HUES6 (cell line): ENCODE measurements around the gene IDI2.

ENCODE experiments used
- H3K27ac ChIP-seq: 2 replicates; pipeline ENCODE4 v1.7.0; 2013; ENCODE audit warnings: low read depth, mild to moderate bottlenecking, low read length, inconsistent platforms
- H3K27me3 ChIP-seq: 2 replicates; pipeline ENCODE4 v1.6.1; 2013; ENCODE audit warnings: low read length; ENCODE audit not compliant: control insufficient read depth, insufficient read depth
- H3K36me3 ChIP-seq: 2 replicates; pipeline ENCODE4 v1.6.1; 2013; ENCODE audit warnings: low read length; ENCODE audit not compliant: control insufficient read depth, insufficient read depth
- H3K4me1 ChIP-seq: 2 replicates; pipeline ENCODE4 v1.6.1; 2013; ENCODE audit warnings: low read length; ENCODE audit not compliant: control insufficient read depth, insufficient read depth
- H3K4me3 ChIP-seq: 2 replicates; pipeline ENCODE4 v1.5.1; 2013; ENCODE audit warnings: low read depth, low read length
- H3K9ac ChIP-seq: one replicate; pipeline ENCODE4 v1.6.1; 2013; ENCODE audit warnings: mild to moderate bottlenecking, low read length
- H3K9me3 ChIP-seq: 2 replicates; pipeline ENCODE4 v1.6.1; 2013; ENCODE audit warnings: low read depth, low read length; ENCODE audit not compliant: control insufficient read depth, insufficient read depth

The IDI2 gene

DNA sequence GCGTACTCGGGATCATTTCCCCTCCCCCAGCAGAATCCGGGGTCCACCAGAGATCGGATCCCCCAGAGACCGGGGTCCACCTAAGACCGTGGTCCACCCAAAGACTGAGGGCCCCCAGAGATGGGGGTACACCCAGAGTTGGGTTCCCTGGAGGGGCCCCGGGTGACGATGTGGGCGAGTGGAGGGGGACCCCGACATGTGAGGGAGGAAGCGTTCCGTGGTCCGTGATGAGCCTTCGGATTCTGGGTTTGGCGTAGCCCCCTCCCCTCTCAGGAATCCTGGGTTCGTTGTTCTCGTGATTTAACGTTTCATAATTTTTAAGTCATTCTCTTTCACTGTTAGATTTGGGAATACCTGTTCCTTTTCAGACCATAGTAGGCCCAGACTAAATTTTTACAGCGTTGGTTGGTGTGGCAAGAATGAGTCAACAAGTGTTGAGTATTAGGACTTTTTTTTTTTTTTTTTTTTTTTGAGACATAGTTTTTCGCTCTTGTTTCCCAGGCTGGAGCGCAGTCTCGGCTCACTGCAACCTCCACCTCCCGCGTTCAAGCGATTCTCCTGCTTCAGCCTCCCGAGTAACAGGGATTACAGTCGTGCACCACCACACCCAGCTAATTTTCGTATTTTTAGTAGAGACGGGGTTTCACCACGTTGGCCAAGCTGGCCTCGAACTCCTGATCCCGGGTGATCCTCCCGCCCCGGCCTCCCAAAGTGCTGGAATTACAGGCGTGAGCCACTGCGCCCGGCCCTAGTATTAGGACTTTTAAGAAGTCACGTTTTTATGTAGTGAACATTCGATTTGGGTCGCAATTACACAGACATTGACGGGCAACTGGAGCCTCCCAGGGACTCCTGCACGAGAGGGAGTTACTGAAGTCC lies 36.8 kb downstream of the IDI2 start:
- no peaks in the 10 kb centered on the region for H3K9me3 ChIP-seq
- H3K4me1 ChIP-seq = peaks cover 16% of the 10 kb centered on the region
- peaks cover 33% of the 10 kb centered on the region for H3K36me3 ChIP-seq
- peak overlapping the region; percentile 99 for H3K27ac ChIP-seq
- no peaks in the 10 kb centered on the region for H3K27me3 ChIP-seq
- H3K4me3 ChIP-seq = peak overlapping the region; percentile 99
- peak overlapping the region; percentile 99 for H3K9ac ChIP-seq

GRCh38 chr10:987870-988666 lies 37.6 kb downstream of the IDI2 start, which contains the start of gene GTPBP4:
Gene GTPBP4, plus strand, starts transcription at chr10:988434. Its CDS starts 46 bp downstream, at chr10:988480.
- peak within 1 kb of the TSS; percentile 99 for H3K4me3 ChIP-seq
- H3K27ac ChIP-seq = peak within 1 kb of the TSS; percentile 99
- H3K4me1 ChIP-seq = peaks cover 16% of the 10 kb centered on the region

GRCh38 chr10:987620-987869 lies 38.1 kb downstream of the IDI2 start:
- H3K36me3 ChIP-seq = peaks cover 21% of the 10 kb centered on the region
- H3K9me3 ChIP-seq = peaks cover 2% of the 10 kb centered on the region; the same call in 1 of the 2 replicates
- H3K4me1 ChIP-seq = peaks cover 16% of the 10 kb centered on the region
- H3K27ac ChIP-seq = peak overlapping the region; percentile 99
- peak overlapping the region; percentile 99 for H3K4me3 ChIP-seq
- no peaks in the 10 kb centered on the region for H3K27me3 ChIP-seq
- peak overlapping the region; percentile 99 for H3K9ac ChIP-seq

More at GRCh38 chr10:987870-988666, 37.6 kb downstream of the IDI2 start, which contains the start of gene GTPBP4:
- peaks cover 26% of the 10 kb centered on the region for H3K36me3 ChIP-seq
- H3K27me3 ChIP-seq = no peaks in the 10 kb centered on the region
- peaks cover 2% of the 10 kb centered on the region; the same call in 1 of the 2 replicates for H3K9me3 ChIP-seq
- peak within 1 kb of the TSS; percentile 99 for H3K9ac ChIP-seq

DNA sequence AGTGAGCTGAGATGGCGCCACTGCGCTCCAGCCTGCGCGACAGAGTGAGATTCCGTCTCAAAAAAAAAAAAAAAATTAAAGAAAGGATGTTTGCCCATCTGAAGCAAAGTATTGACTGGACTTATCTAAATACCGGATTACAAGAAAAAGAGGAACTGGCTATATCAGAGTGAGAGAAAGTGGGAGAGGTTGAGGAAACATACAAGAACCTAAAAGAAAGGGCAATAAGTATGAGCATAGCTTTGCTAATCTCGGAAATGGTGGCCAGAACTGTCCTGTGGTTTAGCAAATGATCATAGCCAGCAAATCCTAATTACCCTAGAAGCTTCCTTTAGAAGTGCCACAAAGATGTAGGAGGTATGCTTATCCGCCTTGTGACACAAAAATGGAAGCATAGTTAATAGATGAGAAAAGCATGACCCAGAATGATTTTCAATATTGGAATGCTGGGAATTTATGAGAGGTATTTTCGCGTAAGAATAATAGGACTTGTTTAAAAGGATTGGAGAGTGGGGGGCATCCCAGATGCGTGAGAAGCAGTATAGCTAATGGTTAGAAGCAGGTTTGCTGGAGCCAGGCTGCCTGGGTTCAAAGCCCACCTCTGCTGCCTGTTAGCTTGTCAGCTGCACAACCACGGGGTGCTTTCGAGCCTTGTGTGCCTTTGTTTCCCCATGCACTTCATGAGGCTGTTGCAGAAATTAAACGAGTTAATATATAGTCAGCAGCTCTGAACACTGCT lies 38.6 kb downstream of the IDI2 start:
- peak overlapping the region; percentile 99 for H3K4me3 ChIP-seq

GRCh38 chr10:986137-986825 lies 39.4 kb downstream of the IDI2 start:
- no peaks in the 10 kb centered on the region for H3K27me3 ChIP-seq
- H3K4me1 ChIP-seq = peaks cover 16% of the 10 kb centered on the region
- peaks cover 17% of the 10 kb centered on the region for H3K36me3 ChIP-seq
- peaks cover 6% of the 10 kb centered on the region; the same call in 1 of the 2 replicates for H3K9me3 ChIP-seq
- no peak overlapping the region for H3K4me3 ChIP-seq
- H3K27ac ChIP-seq = no peak overlapping the region
- no peak overlapping the region for H3K9ac ChIP-seq

More for the DNA sequence above, 38.6 kb downstream of the IDI2 start:
- Histone ChIP-seq H3K27ac (peak overlapping the region; percentile 99; the same call in 1 of the 2 replicates), H3K4me1 (peaks cover 16% of the 10 kb centered on the region), H3K27me3 (no peaks in the 10 kb centered on the region), H3K9me3 (peaks cover 2% of the 10 kb centered on the region; the same call in 1 of the 2 replicates), H3K36me3 (peaks cover 17% of the 10 kb centered on the region), H3K9ac (peak overlapping the region; percentile 99)

GRCh38 chr10:985361-985760 lies 40.3 kb downstream of the IDI2 start:
- peaks cover 16% of the 10 kb centered on the region for H3K4me1 ChIP-seq
- no peaks in the 10 kb centered on the region for H3K27me3 ChIP-seq
- H3K27ac ChIP-seq = no peak overlapping the region
- peaks cover 14% of the 10 kb centered on the region for H3K9me3 ChIP-seq
- peaks cover 10% of the 10 kb centered on the region; the same call in 1 of the 2 replicates for H3K36me3 ChIP-seq
- H3K4me3 ChIP-seq = no peak overlapping the region
- H3K9ac ChIP-seq = no peak overlapping the region

DNA sequence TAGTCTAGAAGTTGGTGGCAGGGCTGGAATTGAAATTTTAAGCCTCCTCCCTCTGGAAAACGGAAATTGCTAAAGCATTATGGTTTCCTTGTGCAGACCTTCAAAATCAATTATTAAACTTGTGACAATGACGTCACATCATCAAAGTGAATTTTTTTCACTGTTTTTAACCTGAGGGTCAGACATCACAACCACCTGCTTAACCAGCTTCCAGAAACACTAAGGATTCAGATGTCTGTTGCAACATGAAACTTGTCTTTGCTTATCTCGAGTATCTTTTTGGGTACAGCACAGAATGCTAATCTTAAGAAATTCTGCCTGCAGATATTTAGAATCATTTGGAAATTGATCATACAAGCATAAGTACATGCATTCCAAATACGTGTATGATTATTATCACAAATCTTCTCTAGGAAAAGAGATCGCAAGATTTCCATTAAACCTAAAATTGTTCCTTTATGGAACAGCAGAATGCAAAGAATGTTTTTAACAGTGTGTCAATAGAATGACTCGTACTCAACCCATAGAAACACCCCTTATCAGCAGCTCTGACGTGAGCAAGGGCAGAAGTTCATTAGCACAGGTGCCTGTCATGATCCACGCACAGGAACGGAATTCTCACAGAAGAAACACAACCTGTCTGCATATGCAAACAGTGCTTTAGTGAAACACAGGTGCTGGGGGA lies 41.5 kb downstream of the IDI2 start:
- H3K36me3 ChIP-seq = peaks cover 2% of the 10 kb centered on the region; the same call in 1 of the 2 replicates

GRCh38 chr10:983401-983800 lies 42.3 kb downstream of the IDI2 start:
- H3K4me1 ChIP-seq = peaks cover 5% of the 10 kb centered on the region
- no peak overlapping the region for H3K4me3 ChIP-seq
- peaks cover 33% of the 10 kb centered on the region for H3K9me3 ChIP-seq
- H3K9ac ChIP-seq = no peak overlapping the region
- peaks cover 2% of the 10 kb centered on the region; the same call in 1 of the 2 replicates for H3K36me3 ChIP-seq
- no peak overlapping the region for H3K27ac ChIP-seq
- H3K27me3 ChIP-seq = no peaks in the 10 kb centered on the region

More for the DNA sequence above, 41.5 kb downstream of the IDI2 start:
- H3K27ac ChIP-seq = no peak overlapping the region
- no peak overlapping the region for H3K4me3 ChIP-seq
- H3K27me3 ChIP-seq = no peaks in the 10 kb centered on the region
- H3K9me3 ChIP-seq = peaks cover 26% of the 10 kb centered on the region
- H3K4me1 ChIP-seq = peaks cover 6% of the 10 kb centered on the region
- no peak overlapping the region for H3K9ac ChIP-seq

DNA sequence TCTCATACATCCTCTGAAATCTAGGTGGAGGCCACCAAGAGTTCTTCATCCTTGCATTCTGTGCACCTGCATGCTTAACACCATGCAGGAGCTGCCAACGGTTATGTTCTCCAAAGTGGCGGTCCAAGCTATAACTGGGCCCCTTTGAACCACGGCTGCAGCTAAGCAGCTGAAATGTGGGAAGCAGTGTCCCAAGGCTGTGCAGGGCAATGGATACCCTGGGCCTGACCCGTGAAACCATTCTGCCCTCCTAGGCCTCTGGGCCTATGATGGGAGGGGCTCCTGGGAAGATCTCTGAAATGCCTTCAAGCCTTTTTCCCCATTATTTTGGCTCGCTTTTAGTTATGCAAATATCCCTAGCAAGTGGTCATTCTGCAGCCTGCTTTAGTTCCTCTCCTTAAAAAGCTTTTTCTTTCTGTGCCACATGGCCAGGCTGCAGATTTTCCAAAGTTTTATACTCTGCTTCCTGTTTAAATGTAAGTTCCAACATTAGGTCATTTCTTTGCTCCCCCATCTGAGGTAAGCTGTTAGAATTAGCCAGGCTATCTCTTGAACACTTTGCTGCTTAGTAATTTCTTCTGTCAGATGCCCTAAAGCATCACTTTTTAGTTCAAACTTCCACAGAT lies 45.1 kb downstream of the IDI2 start:
- Histone ChIP-seq H3K27ac (no peak overlapping the region), H3K9me3 (peaks cover 45% of the 10 kb centered on the region), H3K27me3 (no peaks in the 10 kb centered on the region), H3K4me3 (no peak overlapping the region), H3K4me1 (no peaks in the 10 kb centered on the region), H3K9ac (no peak overlapping the region), H3K36me3 (peaks cover 8% of the 10 kb centered on the region)
